Measurements from ENCODE around the gene RAPGEF5.

GRCh38 chr7:22147868-22148267 is 209.1 kb downstream of the RAPGEF5 start:
- TF ChIP-seq SUZ12 (IDR thresholded peaks at IDR 0.05; ENCODE audit: extremely low read depth, insufficient read depth, insufficient read length) (no peak), YY1 (IDR thresholded peaks at IDR 0.05; ENCODE audit: insufficient read depth, insufficient read length) (no peak)

Data from NT2/D1 (cell line).